Panc1 (cell line): Measurements from ENCODE around the gene ADA. TPM values are rescaled to one million over a fixed set of nuclear protein-coding genes. Genes with fewer than 3 reads are reported as not detected.

Experiments used
- ATAC-seq: fragments of 200-7000 bp; cut with Tn5 transposase; 2 replicates; pipeline ENCODE4 v1.9.1; 2020; ENCODE audit warnings: mild to moderate bottlenecking, moderate library complexity
- BruUV-seq: library from RNA; stranded (reverse); fragments of 400-500 nt; replicated peaks from 2 replicates; lab custom pipeline; 2021; lab: Mats Ljungman, UMichigan
- CTCF ChIA-PET: fragments of 300-600 bp; sonication (Branson Sonifier 250); formaldehyde crosslinking; loops from one replicate; lab custom pipeline; 2022; ENCODE audit warnings: antibody characterized with exemption; lab: Charles Lee
- POLR2A ChIA-PET: fragments of 300-600 bp; sonication (Branson Sonifier 250); formaldehyde crosslinking; loops from one replicate; lab custom pipeline; 2022; ENCODE audit warnings: antibody characterized with exemption; lab: Charles Lee
- DNase-seq: peaks from one replicate; pipeline ENCODE4 v3.0.0-alpha.2; 2010; ENCODE audit warnings: low read depth, low spot score
- H3K27ac ChIP-seq: 2 replicates; pipeline ENCODE4 v1.5.1; 2011; ENCODE audit warnings: mild to moderate bottlenecking, low read length, inconsistent platforms
- H3K27me3 ChIP-seq: fragments of 200-500 bp; sonication (Bioruptor generic); 2 replicates; pipeline ENCODE4 v1.6.0; 2014; ENCODE audit warnings: low read length, inconsistent platforms; ENCODE audit not compliant: control insufficient read depth, insufficient read depth
- H3K36me3 ChIP-seq: fragments of 200-500 bp; sonication (Bioruptor generic); 2 replicates; pipeline ENCODE4 v1.5.1; 2014; ENCODE audit warnings: inconsistent platforms, mild to moderate bottlenecking, low read length, moderate library complexity; ENCODE audit not compliant: control insufficient read depth, insufficient read depth
- H3K4me1 ChIP-seq: 2 replicates; pipeline ENCODE4 v1.5.1; 2011; ENCODE audit warnings: inconsistent platforms, mild to moderate bottlenecking, low read length, moderate library complexity; ENCODE audit not compliant: control insufficient read depth, insufficient read depth
- H3K4me3 ChIP-seq, 2 experiments: 2 replicates each; pipeline ENCODE4 v1.5.1; 2011 to 2012; ENCODE audit warnings: low read depth in 2 of 2, low read length in 2 of 2, mild to moderate bottlenecking in 2 of 2, inconsistent platforms in 1 of 2, moderate library complexity in 1 of 2
- H3K9me3 ChIP-seq: fragments of 200-500 bp; sonication (Bioruptor generic); 2 replicates; pipeline ENCODE4 v1.5.1; 2014; ENCODE audit warnings: low read depth, mild to moderate bottlenecking, inconsistent platforms, low read length, moderate library complexity; ENCODE audit not compliant: control insufficient read depth, insufficient read depth
- CTCF ChIP-seq: fragments of 450-650 bp; IDR thresholded peaks from 2 replicates; pipeline ENCODE4 v1.5.1; 2017; ENCODE audit warnings: mild to moderate bottlenecking
- POLR2AphosphoS5 ChIP-seq: IDR thresholded peaks from 2 replicates; pipeline ENCODE4 v1.6.1; 2012; ENCODE audit warnings: mild to moderate bottlenecking, low read depth, low read length, moderate library complexity
- REST ChIP-seq, 2 experiments: IDR thresholded peaks; 2 replicates each; pipeline ENCODE4 v1.6.1; 2011 to 2012; ENCODE audit warnings: low read depth in 2 of 2, control low read depth in 1 of 2, low read length in 1 of 2, mild to moderate bottlenecking in 1 of 2, moderate library complexity in 1 of 2; ENCODE audit not compliant: insufficient read depth in 1 of 2
- SIN3A ChIP-seq: IDR thresholded peaks from 2 replicates; pipeline ENCODE4 v1.6.1; 2012; ENCODE audit warnings: low read depth, mild to moderate bottlenecking, low read length, moderate library complexity, borderline replicate concordance; ENCODE audit not compliant: insufficient read depth
- TCF7L2 ChIP-seq: IDR thresholded peaks from 2 replicates; pipeline ENCODE4 v1.6.1; 2011; ENCODE audit warnings: mild to moderate bottlenecking, low read depth, low read length, inconsistent platforms
- in situ Hi-C: cut with HindIII; loops from 2 replicates; pipeline ENCODE4 v1.10.0; 2016; ENCODE audit warnings: low sequenced_read_pairs, low pct_unique_long_range_greater_than_20kb
- intact Hi-C: fragments of 100-400 bp; cut with micrococcal nuclease; formaldehyde crosslinking; loops from one replicate; pipeline ENCODE4 v1.10.0; 2022; ENCODE audit not compliant: unreplicated experiment
- total RNA-seq: library from RNA; stranded (reverse); gene quantifications from one replicate; pipeline ENCODE4 v1.2.1, GENCODE V29; 2021; ENCODE audit not compliant: unreplicated experiment

ADA gene
- total RNA-seq, 1 experiment from 2014 or later: 53.8 TPM

- in situ Hi-C loops: no loop called here
- POLR2A ChIA-PET: no interaction called here
- no TSS peak for BruUV-seq
- Histone ChIP-seq H3K36me3 (no peaks in the 10 kb centered on the region), H3K9me3 (peaks cover 6% of the 10 kb centered on the region), H3K27me3 (no peaks in the 10 kb centered on the region), H3K4me1 (peaks cover 47% of the 10 kb centered on the region), H3K27ac (peak overlapping the region; percentile 99), H3K4me3 (no peak overlapping the region)
- DNase-seq (no peak), ATAC-seq (no peak)
- CTCF ChIA-PET: no interaction called here
- intact Hi-C loops: no loop called here
- TF ChIP-seq POLR2AphosphoS5 (no peak), TCF7L2 (no peak), SIN3A (no peak), REST (IDR thresholded peaks at IDR 0.05; ENCODE audit: insufficient read depth in 1 of 2, low read depth in 2 of 2, low read length in 1 of 2) (no peak), CTCF (no peak)
Measured at GRCh38 chr20:44695674-44696300, 44.3 kb upstream of the ADA start.

GRCh38 chr20:44695295-44695673 lies 43.8 kb upstream of the ADA start:
- intact Hi-C loops (no loop called here), in situ Hi-C loops (no loop called here)
- H3K4me1 ChIP-seq: peaks cover 42% of the 10 kb centered on the region
- peak overlapping the region; percentile 99 for H3K27ac ChIP-seq
- no peak overlapping the region for H3K4me3 ChIP-seq
- H3K9me3 ChIP-seq: peaks cover 6% of the 10 kb centered on the region
- BruUV-seq: no TSS peak
- no peak for TF ChIP-seq CTCF
- no peak for TF ChIP-seq SIN3A
- no peak for TF ChIP-seq TCF7L2
- TF ChIP-seq REST (IDR thresholded peaks at IDR 0.05; ENCODE audit: insufficient read depth in 1 of 2, low read depth in 2 of 2, low read length in 1 of 2): no peak
- TF ChIP-seq POLR2AphosphoS5: no peak
- ATAC-seq (no peak), DNase-seq (no peak)
- POLR2A ChIA-PET: no interaction called here
- CTCF ChIA-PET: no interaction called here
- H3K36me3 ChIP-seq: no peaks in the 10 kb centered on the region
- H3K27me3 ChIP-seq: no peaks in the 10 kb centered on the region
